ENCODE results near the gene CCDC7. TPM values are rescaled to one million over a fixed set of nuclear protein-coding genes. Genes with fewer than 3 reads are reported as not detected.
"Not testable (repeated sequence)": the region's sequence is repeated elsewhere in the genome, so short reads cannot be mapped to it uniquely, and the experiment has no call there.

Gene CCDC7
- total RNA-seq, 2 donors from 2014 or later, result 21.9 to 22.7 TPM

DNA sequence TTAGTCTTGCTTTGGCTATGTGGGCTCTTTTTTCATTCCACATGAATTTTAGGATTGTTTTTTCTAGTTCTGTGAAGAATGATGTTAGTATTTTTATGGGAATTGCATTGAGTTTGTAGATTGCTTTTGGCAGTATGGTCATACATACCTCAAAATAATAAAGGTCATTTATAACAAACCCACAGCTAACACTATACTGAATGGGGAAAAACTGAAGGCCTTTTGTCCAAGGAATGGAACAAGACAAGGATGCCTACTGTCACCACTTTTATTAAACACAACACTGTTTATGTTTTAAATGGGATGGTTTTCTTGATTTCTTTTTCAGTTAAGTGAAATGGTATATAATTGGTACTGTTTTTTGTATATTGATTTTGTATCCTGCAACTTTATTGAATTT, 84.3 kb downstream of the CCDC7 start:
- Histone ChIP-seq H3K4me3 (no peak overlapping the region), H3K9me3 (peaks cover 0 to 21% of the 10 kb centered on the region in 2 donors), H3K27ac (no peak overlapping the region), H3K36me3 (no peaks in the 10 kb centered on the region), H3K4me1 (no peaks in the 10 kb centered on the region), H3K27me3 (no peaks in the 10 kb centered on the region)
- no peak for DNase-seq (ENCODE audit: low spot score)
- TF ChIP-seq CTCF (IDR thresholded peaks at IDR 0.05), result no peak

DNA sequence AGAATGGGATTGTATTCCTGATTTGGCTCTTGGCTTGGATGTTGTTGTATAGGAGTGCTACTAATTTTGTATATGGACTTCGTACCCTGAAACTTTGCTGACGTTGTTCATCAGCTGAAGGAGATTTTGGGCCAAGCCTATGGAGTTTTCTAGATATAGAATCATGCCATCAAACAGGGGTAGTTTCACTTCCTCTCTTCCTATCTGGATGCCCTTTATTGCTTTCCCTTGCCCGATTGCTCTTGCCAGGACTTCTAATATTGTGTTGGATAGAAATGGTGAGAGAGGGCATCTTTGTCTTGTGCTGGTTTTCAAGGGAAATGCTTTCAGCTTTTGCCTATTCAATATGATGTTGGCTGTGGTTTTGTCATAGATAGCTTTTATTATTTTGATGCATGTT, 92.3 kb downstream of the CCDC7 start:
- Histone ChIP-seq H3K36me3 (no peaks in the 10 kb centered on the region), H3K4me1 (no peaks in the 10 kb centered on the region), H3K4me3 (no peak overlapping the region), H3K27ac (no peak overlapping the region), H3K9me3 (peaks cover 0 to 21% of the 10 kb centered on the region in 2 donors), H3K27me3 (no peaks in the 10 kb centered on the region)
- no peak for DNase-seq (ENCODE audit: low spot score)
- TF ChIP-seq CTCF (IDR thresholded peaks at IDR 0.05), result no peak

DNA sequence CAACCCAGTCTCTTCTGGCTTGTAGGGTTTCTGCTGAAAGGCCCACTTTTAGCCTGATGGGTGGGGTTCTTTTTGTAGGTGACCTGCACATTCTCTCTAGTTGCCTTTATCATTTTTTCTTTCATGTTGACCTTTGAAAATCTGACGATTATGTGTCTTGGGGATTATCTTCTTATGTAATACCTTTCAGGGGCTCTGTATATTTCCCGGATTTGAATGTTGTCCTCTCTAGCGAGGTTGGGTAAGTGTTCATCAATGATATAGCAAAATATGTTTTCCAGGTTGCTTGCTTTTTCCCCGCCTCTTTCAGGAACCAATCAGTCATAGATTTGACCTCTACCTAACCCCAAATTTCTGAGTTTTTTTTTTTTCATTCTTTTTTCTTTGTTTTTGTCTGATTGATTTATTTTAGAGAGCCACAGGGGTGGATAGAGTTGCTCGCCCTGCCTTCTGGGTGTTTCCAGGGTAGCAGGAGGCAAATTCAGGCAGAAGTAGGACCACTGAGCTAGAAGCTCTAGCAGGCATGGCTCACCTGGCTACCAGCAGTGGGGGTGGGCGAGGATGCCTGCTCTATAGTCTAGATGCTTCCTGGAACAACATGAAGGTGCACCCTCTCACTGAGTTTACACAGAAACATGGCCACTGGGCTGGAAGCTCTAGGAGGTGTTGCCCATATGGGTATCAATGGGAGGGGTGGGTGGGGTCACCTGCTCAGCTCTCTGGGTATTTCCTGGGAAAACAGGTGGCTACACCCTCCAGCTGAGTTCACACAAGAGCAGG, 94.9 kb downstream of the CCDC7 start:
- H3K27me3 ChIP-seq, result no peaks in the 10 kb centered on the region
- TF ChIP-seq CTCF (IDR thresholded peaks at IDR 0.05), result no peak

DNA sequence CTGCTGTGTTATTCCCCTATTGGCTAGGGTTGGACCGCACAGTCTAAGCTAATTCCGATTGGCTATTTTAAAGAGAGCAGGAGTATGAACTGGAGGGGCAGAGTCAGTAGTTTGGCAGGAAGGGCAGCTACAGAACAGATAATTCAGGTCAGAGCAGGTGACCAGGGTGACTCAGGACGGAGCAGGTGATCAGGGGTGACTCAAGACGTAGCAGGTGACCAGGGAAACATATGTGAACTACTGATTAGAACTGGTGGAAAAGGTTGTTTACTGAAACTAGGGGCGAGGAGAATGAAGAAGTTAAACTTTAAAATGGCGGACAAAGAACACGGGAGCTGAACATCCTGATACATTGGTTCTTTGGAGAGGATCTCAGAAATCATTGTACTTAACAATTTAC, 102.3 kb downstream of the CCDC7 start:
- no peak for DNase-seq (ENCODE audit: low spot score)
- TF ChIP-seq CTCF (IDR thresholded peaks at IDR 0.05), result no peak

More for the DNA sequence above, 94.9 kb downstream of the CCDC7 start:
- no peaks in the 10 kb centered on the region for H3K36me3 ChIP-seq
- no peak overlapping the region for H3K4me3 ChIP-seq
- no peaks in the 10 kb centered on the region for H3K4me1 ChIP-seq
- no peak for DNase-seq (ENCODE audit: low spot score)
- no peak overlapping the region for H3K27ac ChIP-seq
- peaks cover 0 to 6% of the 10 kb centered on the region in 2 donors for H3K9me3 ChIP-seq

DNA sequence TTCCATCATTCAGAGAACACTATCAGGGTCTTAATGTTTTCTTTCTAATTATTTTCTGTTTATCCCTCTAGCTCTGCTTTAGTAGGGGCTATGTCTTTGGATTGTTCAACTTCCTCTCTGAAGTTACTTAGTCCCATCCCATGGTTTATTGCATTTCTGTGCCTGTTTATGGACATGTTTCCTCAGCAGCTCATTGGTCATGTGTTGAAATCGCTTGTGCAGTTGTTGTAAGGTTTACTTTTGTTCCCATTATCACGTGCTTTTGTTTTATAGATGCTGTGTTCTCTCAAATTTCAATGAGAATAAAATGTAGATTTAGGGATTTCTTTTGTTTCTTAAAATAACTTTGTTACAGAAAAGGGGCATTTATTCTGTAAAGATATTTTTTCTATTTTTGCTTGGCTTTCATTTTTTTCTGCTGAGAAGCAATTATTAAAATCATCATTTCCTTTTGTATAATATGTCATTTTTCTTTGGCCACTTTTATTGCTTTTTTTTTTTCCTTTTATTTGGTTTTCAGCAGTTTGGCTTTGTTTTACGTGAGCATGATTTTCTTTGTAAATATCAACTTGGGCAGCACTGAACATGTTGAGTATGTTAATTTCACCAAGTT, 110.9 kb downstream of the CCDC7 start:
- no peaks in the 10 kb centered on the region for H3K36me3 ChIP-seq
- H3K27ac ChIP-seq, result no peak overlapping the region
- H3K4me3 ChIP-seq, result no peak overlapping the region
- H3K27me3 ChIP-seq, result no peaks in the 10 kb centered on the region
- no peaks in the 10 kb centered on the region for H3K9me3 ChIP-seq
- DNase-seq (ENCODE audit: low spot score), result no peak
- no peaks in the 10 kb centered on the region for H3K4me1 ChIP-seq
- no peak for TF ChIP-seq CTCF (IDR thresholded peaks at IDR 0.05)

More for the DNA sequence above, 102.3 kb downstream of the CCDC7 start:
- Histone ChIP-seq H3K36me3 (no peaks in the 10 kb centered on the region), H3K4me1 (no peaks in the 10 kb centered on the region), H3K9me3 (peaks cover 0 to 8% of the 10 kb centered on the region in 2 donors), H3K27ac (no peak overlapping the region), H3K4me3 (no peak overlapping the region), H3K27me3 (no peaks in the 10 kb centered on the region)

- not testable (repeated sequence) for H3K27me3 ChIP-seq, H3K4me3 ChIP-seq
Observed at GRCh38 chr10:32562695-32563094, 116.8 kb downstream of the CCDC7 start.

More at GRCh38 chr10:32562695-32563094, 116.8 kb downstream of the CCDC7 start:
- DNase-seq (ENCODE audit: low spot score); H3K4me1 ChIP-seq; H3K27ac ChIP-seq; H3K9me3 ChIP-seq; H3K36me3 ChIP-seq: not testable (repeated sequence)
